IMR-90 (cell line): ENCODE results near the gene PRPF8. TPM values are rescaled to one million over a fixed set of nuclear protein-coding genes. Genes with fewer than 3 reads are reported as not detected.

Experiments used
- ATAC-seq: fragments of 200-7000 bp; cut with Tn5 transposase; 2 replicates; pipeline ENCODE4 v1.9.1; 2020; ENCODE audit warnings: low read depth, mild to moderate bottlenecking, moderate library complexity
- BruUV-seq: library from RNA; stranded (reverse); fragments of 400-500 nt; replicated peaks from 2 replicates; lab custom pipeline; 2021; lab: Mats Ljungman, UMichigan
- CTCF ChIA-PET: fragments of 300-600 bp; formaldehyde crosslinking; extraction: SDS; loops from one replicate; lab custom pipeline; 2021; ENCODE audit warnings: antibody characterized with exemption; lab: Yijun Ruan, JAX
- POLR2A ChIA-PET: fragments of 300-600 bp; sonication (Branson Sonifier 250); formaldehyde crosslinking; loops from one replicate; lab custom pipeline; 2022; ENCODE audit warnings: antibody characterized with exemption; ENCODE audit not compliant: unreplicated experiment; lab: Charles Lee
- DNase-seq: peaks from one replicate; pipeline ENCODE4 v3.0.0; 2013
- H2AFZ ChIP-seq: replicated peaks from 2 replicates; pipeline ENCODE3; 2013; ENCODE audit warnings: low read length, mild to moderate bottlenecking; ENCODE audit not compliant: poor library complexity
- H2AK5ac ChIP-seq: 2 replicates; pipeline ENCODE4 v1.6.1; 2013; ENCODE audit warnings: low read depth, low read length, inconsistent platforms
- H2AK9ac ChIP-seq: replicated peaks from 2 replicates; pipeline ENCODE3; 2013; ENCODE audit warnings: mild to moderate bottlenecking, low read depth, low read length, moderate library complexity; ENCODE audit not compliant: poor library complexity
- H2BK120ac ChIP-seq: 2 replicates; pipeline ENCODE4 v1.6.1; 2013; ENCODE audit warnings: low read depth, low read length, inconsistent platforms
- H2BK15ac ChIP-seq: 3 replicates; pipeline ENCODE4 v1.6.1; 2013; ENCODE audit warnings: low read depth, low read length, inconsistent platforms
- H2BK20ac ChIP-seq: 2 replicates; pipeline ENCODE4 v1.6.1; 2013; ENCODE audit warnings: low read depth, mild to moderate bottlenecking, inconsistent platforms, low read length, moderate library complexity
- H2BK5ac ChIP-seq: 2 replicates; pipeline ENCODE4 v1.6.1; 2013; ENCODE audit warnings: mild to moderate bottlenecking, low read depth, low read length, inconsistent platforms; ENCODE audit not compliant: poor library complexity, severe bottlenecking
- H3K14ac ChIP-seq: replicated peaks from 2 replicates; pipeline ENCODE4 v1.6.1; 2013; ENCODE audit warnings: low read depth, low read length, inconsistent platforms
- H3K18ac ChIP-seq: 2 replicates; pipeline ENCODE4 v1.6.1; 2013; ENCODE audit warnings: low read depth, low read length, control low read depth
- H3K23ac ChIP-seq: 2 replicates; pipeline ENCODE4 v1.6.1; 2013; ENCODE audit warnings: low read depth, low read length, inconsistent platforms
- H3K27ac ChIP-seq: 2 replicates; pipeline ENCODE4 v1.5.1; 2013; ENCODE audit warnings: mild to moderate bottlenecking, control low read depth, low read length; ENCODE audit not compliant: insufficient read depth
- H3K27me3 ChIP-seq: 2 replicates; pipeline ENCODE4 v1.6.1; 2013; ENCODE audit warnings: low read length; ENCODE audit not compliant: control insufficient read depth, insufficient read depth
- H3K36me3 ChIP-seq: 2 replicates; pipeline ENCODE4 v1.6.1; 2013; ENCODE audit warnings: low read length, mixed read lengths; ENCODE audit not compliant: control insufficient read depth, insufficient read depth
- H3K4ac ChIP-seq: 2 replicates; pipeline ENCODE4 v1.6.1; 2013; ENCODE audit warnings: low read depth, low read length, inconsistent platforms
- H3K4me1 ChIP-seq: 2 replicates; pipeline ENCODE4 v1.6.1; 2013; ENCODE audit warnings: low read length, mixed read lengths; ENCODE audit not compliant: control insufficient read depth, insufficient read depth
- H3K4me2 ChIP-seq: 2 replicates; pipeline ENCODE4 v1.6.1; 2013; ENCODE audit warnings: low read depth, mild to moderate bottlenecking, control low read depth, low read length, moderate library complexity
- H3K4me3 ChIP-seq: 2 replicates; pipeline ENCODE4 v1.5.1; 2013; ENCODE audit warnings: low read depth, mild to moderate bottlenecking, control low read depth, low read length, moderate library complexity; ENCODE audit not compliant: insufficient read depth
- H3K56ac ChIP-seq: 2 replicates; pipeline ENCODE4 v1.6.1; 2013; ENCODE audit warnings: low read length, inconsistent platforms; ENCODE audit not compliant: insufficient read depth; ENCODE audit errors: extremely low read depth
- H3K79me1 ChIP-seq, 2 experiments: 2 replicates each; pipeline ENCODE4 v1.6.1; 2013; ENCODE audit warnings: low read length in 2 of 2, inconsistent platforms in 1 of 2, low read depth in 1 of 2
- H3K9ac ChIP-seq: 2 replicates; pipeline ENCODE4 v1.6.1; 2013; ENCODE audit warnings: low read depth, low read length, control low read depth
- H3K9me1 ChIP-seq: 2 replicates; pipeline ENCODE4 v1.6.1; 2013; ENCODE audit warnings: low read length, inconsistent platforms; ENCODE audit not compliant: insufficient read depth
- H3K9me3 ChIP-seq: 2 replicates; pipeline ENCODE4 v1.6.1; 2013; ENCODE audit warnings: low read length; ENCODE audit not compliant: control insufficient read depth, insufficient read depth
- H4K20me1 ChIP-seq: 2 replicates; pipeline ENCODE4 v1.6.1; 2013; ENCODE audit warnings: low read length, inconsistent platforms; ENCODE audit not compliant: insufficient read depth
- H4K5ac ChIP-seq: 2 replicates; pipeline ENCODE4 v1.6.1; 2013; ENCODE audit warnings: mild to moderate bottlenecking, low read depth, low read length, control low read depth
- H4K8ac ChIP-seq, 2 experiments: 2 replicates each; pipeline ENCODE4 v1.6.1; 2013; ENCODE audit warnings: low read depth in 2 of 2, low read length in 2 of 2, control low read depth in 1 of 2, inconsistent platforms in 1 of 2
- H4K91ac ChIP-seq: 2 replicates; pipeline ENCODE4 v1.6.1; 2013; ENCODE audit warnings: low read depth, low read length, inconsistent platforms; ENCODE audit not compliant: insufficient read depth
- CHD1 ChIP-seq: IDR thresholded peaks from 2 replicates; pipeline ENCODE4 v1.6.1; 2012; ENCODE audit warnings: low read depth, low read length, improper control_type of control experiment
- FOS ChIP-seq: fragments of 150-350 bp; IDR thresholded peaks from 2 replicates; pipeline ENCODE4 v1.6.1; 2016; ENCODE audit warnings: low read depth, low read length
- MXI1 ChIP-seq: IDR thresholded peaks from 2 replicates; pipeline ENCODE4 v1.6.1; 2012; ENCODE audit warnings: low read depth, mild to moderate bottlenecking, low read length, moderate library complexity, borderline replicate concordance
- NFE2L2 ChIP-seq: fragments of 150-350 bp; IDR thresholded peaks from 2 replicates; pipeline ENCODE4 v1.6.1; 2016; ENCODE audit warnings: low read depth, mild to moderate bottlenecking, low read length
- POLR2A ChIP-seq: IDR thresholded peaks from 2 replicates; pipeline ENCODE4 v1.6.1; 2012; ENCODE audit warnings: mild to moderate bottlenecking, low read depth, low read length
- RAD21 ChIP-seq: IDR thresholded peaks from 2 replicates; pipeline ENCODE4 v1.6.1; 2012; ENCODE audit warnings: low read length, improper control_type of control experiment
- RCOR1 ChIP-seq: IDR thresholded peaks from 2 replicates; pipeline ENCODE4 v1.6.1; 2012; ENCODE audit warnings: mild to moderate bottlenecking, low read length, improper control_type of control experiment; ENCODE audit not compliant: insufficient replicate concordance
- WGBS, 2 experiments: methylation state at CpG; one replicate each; pipeline versions ENCODE4 v1.1.5 to v1.1.7; 2013; ENCODE audit warnings: missing lambda C conversion rate in 2 of 2; ENCODE audit not compliant: insufficient read length in 1 of 2; ENCODE audit errors: extremely low coverage in 2 of 2; 5-methylcytosine and 5-hydroxymethylcytosine counted together
- dilution Hi-C: fragments of 300-500 bp; cut with HindIII; formaldehyde crosslinking; loops from one replicate; pipeline ENCODE4 v1.14.3; 2018; ENCODE audit warnings: low sequenced_read_pairs; ENCODE audit not compliant: unreplicated experiment
- in situ Hi-C: fragments of 300-500 bp; cut with MboI; formaldehyde crosslinking; loops from 3 replicates; pipeline ENCODE4 v1.14.3; 2019; ENCODE audit warnings: low sequenced_read_pairs, inconsistent platforms, mixed read lengths
- intact Hi-C: fragments of 100-400 bp; cut with micrococcal nuclease; formaldehyde crosslinking; loops from 2 replicates; pipeline ENCODE4 v1.10.0; 2022
- polyA plus RNA-seq, 3 experiments: library from polyadenylated mRNA; depleted of rRNA; stranded (reverse); fragments of >200 nt; gene quantifications; 2 replicates each; pipeline ENCODE4 v1.2.3, GENCODE V29; 2012; ENCODE audit warnings: low replicate concordance in 1 of 3
- total RNA-seq: library from RNA; depleted of rRNA; stranded (reverse); fragments of >200 nt; gene quantifications from 2 replicates; pipeline ENCODE4 v1.2.3, GENCODE V29; 2012

The PRPF8 gene
- total and polyA plus RNA-seq, 2 of the 4 experiments (the other 2 are of a cell fraction), result 141 to 160 TPM

- no peaks in the 10 kb centered on the region; the same call in 1 of the 2 replicates for H3K9me1 ChIP-seq
- no peak overlapping the region for H2AK9ac ChIP-seq
- no peak overlapping the region for H2BK120ac ChIP-seq
- dilution Hi-C loops (no loop called here), in situ Hi-C loops (no loop called here), intact Hi-C loops (no loop called here)
- no peak overlapping the region for H2BK15ac ChIP-seq
- no peak for TF ChIP-seq CHD1
- no peak for TF ChIP-seq RAD21
- no peak for TF ChIP-seq MXI1
- TF ChIP-seq POLR2A, result no peak
- TF ChIP-seq NFE2L2, result no peak
- no peak for TF ChIP-seq FOS
- no peak for TF ChIP-seq RCOR1
- no peak overlapping the region for H3K9ac ChIP-seq
- H3K27ac ChIP-seq, result no peak overlapping the region
- peaks cover 84% of the 10 kb centered on the region for H3K36me3 ChIP-seq
- ChIA-PET CTCF (no interaction called here), POLR2A (no interaction called here)
- no peak overlapping the region for H3K18ac ChIP-seq
- no peaks in the 10 kb centered on the region for H3K4me1 ChIP-seq
- 99% methylated on average over 11 of the region's 13 CpGs; no CpG with 5 or more reads in 1 of the 2 experiments for WGBS, 2 experiments
- no peak overlapping the region for H3K4me2 ChIP-seq
- no TSS peak for BruUV-seq
- no peak overlapping the region for H2AK5ac ChIP-seq
- H2BK5ac ChIP-seq, result no peak overlapping the region
- H3K4ac ChIP-seq, result no peak overlapping the region
- peaks cover 26% of the 10 kb centered on the region for H4K20me1 ChIP-seq
- H3K9me3 ChIP-seq, result no peaks in the 10 kb centered on the region
- H3K14ac ChIP-seq, result no peak overlapping the region
- H3K4me3 ChIP-seq, result no peak overlapping the region
- H2AFZ ChIP-seq, result no peak overlapping the region
- no peaks in the 10 kb centered on the region for H3K27me3 ChIP-seq
- H4K8ac ChIP-seq, result no peak overlapping the region
- H3K79me1 ChIP-seq, result peaks cover 55 to 62% of the 10 kb centered on the region in 2 experiments
- no peak overlapping the region for H2BK20ac ChIP-seq
- H4K91ac ChIP-seq, result no peak overlapping the region
- H4K5ac ChIP-seq, result no peak overlapping the region
- H3K56ac ChIP-seq, result no peak overlapping the region
- H3K23ac ChIP-seq, result no peak overlapping the region
- ATAC-seq (no peak), DNase-seq (no peak)
These were observed 8.3 kb downstream of the PRPF8 start for GRCh38 chr17:1676401-1676800.
